H1 (cell line): ENCODE data around the gene PRKG2. TPM values are rescaled to one million over a fixed set of nuclear protein-coding genes. Genes with fewer than 3 reads are reported as not detected.

ENCODE experiments used
- CBX5 ChIP-seq: fragments of 300-800, 300-1000 bp; sonication (generic); IDR thresholded peaks from 2 replicates; pipeline ENCODE4 v1.7.1; 2016; ENCODE audit warnings: antibody characterized with exemption, low read length, low read depth
- CHD7 ChIP-seq: fragments of 300-600 bp; sonication (generic); IDR thresholded peaks from 2 replicates; pipeline ENCODE4 v1.7.1; 2012; ENCODE audit warnings: low read length, moderate library complexity, mild to moderate bottlenecking, inconsistent platforms; ENCODE audit not compliant: insufficient replicate concordance
- polyA plus RNA-seq, 7 experiments: library from polyadenylated mRNA; depleted of rRNA in 3 of 7; stranded (reverse) in 5 of 7; unstranded in 2 of 7; fragments of >200 nt in 5 of 7; fragments of 200-250 nt in 2 of 7; gene quantifications; 1 replicate in 5 of 7; 2 replicates in 1 of 7; 4 replicates in 1 of 7; pipeline versions ENCODE4 v1.2.1 to v1.2.3, GENCODE V29; 2011 to 2013; ENCODE audit warnings: missing spikeins in 2 of 7, mixed read lengths in 2 of 7
- total RNA-seq: library from RNA; stranded (reverse); fragmentation: NEBNext Ultra II Directional; extraction: Animal tissue kit (Norgen Biotek cat#: 25700); gene quantifications from 2 replicates; pipeline ENCODE4 v1.2.1, GENCODE V29; 2021
- TF ChIP-seq, protein P1 (sequence below): IDR thresholded peaks from 2 replicates; pipeline ENCODE4 v1.6.1; 2012; ENCODE audit warnings: low read length, inconsistent platforms

The PRKG2 gene
- total and polyA plus RNA-seq, 2 of the 8 experiments (the other 6 are each of a cell fraction or from before 2014, with no cell fraction given) = 0.45 to 1.2 TPM

- TF ChIP-seq CHD7 (no peak), CBX5 (no peak)
- TF ChIP-seq, protein P1, sequence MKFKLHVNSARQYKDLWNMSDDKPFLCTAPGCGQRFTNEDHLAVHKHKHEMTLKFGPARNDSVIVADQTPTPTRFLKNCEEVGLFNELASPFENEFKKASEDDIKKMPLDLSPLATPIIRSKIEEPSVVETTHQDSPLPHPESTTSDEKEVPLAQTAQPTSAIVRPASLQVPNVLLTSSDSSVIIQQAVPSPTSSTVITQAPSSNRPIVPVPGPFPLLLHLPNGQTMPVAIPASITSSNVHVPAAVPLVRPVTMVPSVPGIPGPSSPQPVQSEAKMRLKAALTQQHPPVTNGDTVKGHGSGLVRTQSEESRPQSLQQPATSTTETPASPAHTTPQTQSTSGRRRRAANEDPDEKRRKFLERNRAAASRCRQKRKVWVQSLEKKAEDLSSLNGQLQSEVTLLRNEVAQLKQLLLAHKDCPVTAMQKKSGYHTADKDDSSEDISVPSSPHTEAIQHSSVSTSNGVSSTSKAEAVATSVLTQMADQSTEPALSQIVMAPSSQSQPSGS = no peak
- TF ChIP-seq, all 59 proteins: peak for 0
Observed at GRCh38 chr4:81042578-81043365, 172.2 kb downstream of the PRKG2 start (continued).
